GM20431 (cell line): ENCODE measurements around the gene TMEM35A.
"Not testable (repeated sequence)": the region's sequence is repeated elsewhere in the genome, so short reads cannot be mapped to it uniquely, and the experiment has no call there.

ENCODE experiments used
- in situ Hi-C: fragments of 300-500 bp; cut with MseI, MboI; formaldehyde crosslinking; loops from one replicate; pipeline ENCODE4 v1.15.0; 2020; ENCODE audit warnings: low sequenced_read_pairs; ENCODE audit not compliant: unreplicated experiment

Gene TMEM35A, protein sequence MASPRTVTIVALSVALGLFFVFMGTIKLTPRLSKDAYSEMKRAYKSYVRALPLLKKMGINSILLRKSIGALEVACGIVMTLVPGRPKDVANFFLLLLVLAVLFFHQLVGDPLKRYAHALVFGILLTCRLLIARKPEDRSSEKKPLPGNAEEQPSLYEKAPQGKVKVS

DNA sequence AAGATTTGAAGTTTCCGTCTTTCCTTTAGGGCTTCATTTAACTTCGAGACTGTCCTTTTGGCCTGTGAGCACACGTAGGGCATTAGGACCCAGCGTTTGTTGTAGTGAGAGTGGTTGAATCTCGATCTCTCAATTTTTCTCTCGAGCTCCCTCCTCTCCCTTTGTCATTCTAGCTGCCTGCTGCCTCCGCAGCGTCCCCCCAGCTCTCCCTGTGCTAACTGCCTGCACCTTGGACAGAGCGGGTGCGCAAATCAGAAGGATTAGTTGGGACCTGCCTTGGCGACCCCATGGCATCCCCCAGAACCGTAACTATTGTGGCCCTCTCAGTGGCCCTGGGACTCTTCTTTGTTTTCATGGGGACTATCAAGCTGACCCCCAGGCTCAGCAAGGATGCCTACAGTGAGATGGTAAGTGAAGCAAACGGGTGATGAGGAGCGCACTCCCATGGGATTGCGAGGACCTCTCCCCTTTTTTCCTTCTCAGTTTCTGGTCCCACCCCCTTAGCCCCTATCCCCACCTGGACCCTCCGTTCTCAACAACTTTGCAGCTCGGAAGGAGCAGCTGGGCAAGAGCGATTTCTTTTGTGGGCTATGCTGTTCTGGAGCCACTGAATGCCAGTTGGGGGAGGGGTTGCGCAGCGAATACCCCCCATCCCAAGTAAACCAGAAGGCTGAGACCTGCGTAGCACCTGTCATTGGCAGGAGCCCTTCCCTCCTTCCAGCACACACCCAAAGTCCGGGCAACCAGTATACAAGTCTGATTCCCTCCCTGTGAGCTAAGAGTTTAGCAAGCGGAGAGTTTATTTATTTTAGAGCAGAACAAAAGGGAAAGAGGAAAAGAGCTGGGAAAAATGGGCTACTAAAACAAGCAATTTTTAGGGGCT, at the start of gene TMEM35A:
Gene TMEM35A, plus strand, starts transcription at position 164 of the 883 bp plus-strand sequence. Its CDS starts 124 bp downstream, at position 288.
- in situ Hi-C loops: no loop called here

DNA sequence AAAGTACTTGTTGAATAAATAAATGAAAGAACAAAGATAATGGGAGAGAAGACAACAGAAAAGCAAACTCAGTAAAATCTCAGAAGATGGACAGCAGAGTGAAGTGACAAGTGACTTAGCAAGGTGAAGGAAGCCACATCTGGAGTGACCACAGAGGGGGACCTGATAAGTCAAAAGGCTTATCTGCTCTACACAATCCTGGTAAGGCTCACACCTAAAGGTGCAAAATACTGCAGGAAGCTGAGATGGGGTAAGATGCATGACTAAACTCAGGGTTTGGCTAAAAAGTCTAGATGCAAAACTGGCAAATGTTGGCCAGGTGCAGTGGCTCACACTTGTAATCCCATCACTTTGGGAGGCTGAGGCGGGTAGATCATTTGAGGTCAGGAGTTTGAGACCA, 49.0 kb upstream of the TMEM35A start:
- in situ Hi-C loops: no loop called here

DNA sequence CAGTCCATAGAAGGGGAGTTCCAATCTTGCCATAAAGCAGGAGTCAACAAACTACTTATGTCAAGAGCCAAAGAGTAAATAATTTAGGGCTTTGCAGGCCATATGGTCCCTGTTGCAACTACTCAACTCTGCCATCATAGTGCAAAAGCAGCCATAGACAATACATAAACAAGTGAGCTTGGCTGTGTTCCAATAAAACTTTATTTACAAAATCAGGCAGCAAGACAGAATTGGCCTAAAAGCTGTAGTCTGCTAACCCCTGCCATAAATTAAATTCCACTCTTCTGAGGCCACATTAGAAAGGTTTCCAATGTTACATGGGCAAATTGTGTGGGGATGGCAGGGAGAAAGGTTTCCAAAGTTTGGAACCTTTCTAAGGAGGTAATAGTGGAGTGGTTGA, 41.4 kb upstream of the TMEM35A start:
- in situ Hi-C loops: no loop called here

DNA sequence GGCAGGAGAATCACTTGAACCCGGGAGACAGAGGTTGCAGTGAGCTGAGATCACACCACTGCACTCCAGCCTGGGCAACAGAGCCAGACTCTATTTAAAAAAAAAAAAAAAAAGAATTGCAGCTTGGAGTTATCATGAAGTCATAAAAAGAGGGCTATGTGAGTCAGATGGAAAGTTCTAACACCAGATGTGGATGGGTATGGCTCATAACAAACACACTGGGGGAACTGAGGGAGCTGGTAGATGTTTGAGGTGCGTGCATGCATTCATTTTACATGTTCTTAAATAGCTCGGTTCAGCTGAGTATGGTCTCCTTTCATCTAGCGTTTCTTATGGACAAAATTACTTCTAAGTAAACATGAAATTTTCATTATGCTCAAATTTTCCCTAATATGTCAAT, 38.5 kb upstream of the TMEM35A start:
- in situ Hi-C loops: no loop called here

DNA sequence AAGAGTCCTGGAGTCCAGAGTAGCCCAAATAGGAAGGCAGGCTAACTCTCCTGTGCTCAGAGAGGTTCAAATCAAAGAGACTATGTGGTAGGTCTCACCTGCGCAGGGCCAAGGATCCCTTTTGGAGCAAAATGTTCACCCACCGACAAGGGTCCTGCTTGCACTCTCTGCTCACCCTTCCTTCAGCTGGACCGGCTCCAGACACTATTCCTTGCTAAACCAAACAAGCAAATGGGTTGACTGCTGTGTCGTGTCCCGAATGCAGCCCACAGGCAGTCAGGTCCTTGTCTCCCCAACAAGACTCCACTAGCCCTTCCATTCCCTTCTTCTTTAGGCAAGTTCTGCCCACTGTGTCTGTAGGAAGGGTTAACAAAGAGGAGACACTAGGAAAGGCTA, 27.5 kb upstream of the TMEM35A start:
- in situ Hi-C loops: no loop called here

DNA sequence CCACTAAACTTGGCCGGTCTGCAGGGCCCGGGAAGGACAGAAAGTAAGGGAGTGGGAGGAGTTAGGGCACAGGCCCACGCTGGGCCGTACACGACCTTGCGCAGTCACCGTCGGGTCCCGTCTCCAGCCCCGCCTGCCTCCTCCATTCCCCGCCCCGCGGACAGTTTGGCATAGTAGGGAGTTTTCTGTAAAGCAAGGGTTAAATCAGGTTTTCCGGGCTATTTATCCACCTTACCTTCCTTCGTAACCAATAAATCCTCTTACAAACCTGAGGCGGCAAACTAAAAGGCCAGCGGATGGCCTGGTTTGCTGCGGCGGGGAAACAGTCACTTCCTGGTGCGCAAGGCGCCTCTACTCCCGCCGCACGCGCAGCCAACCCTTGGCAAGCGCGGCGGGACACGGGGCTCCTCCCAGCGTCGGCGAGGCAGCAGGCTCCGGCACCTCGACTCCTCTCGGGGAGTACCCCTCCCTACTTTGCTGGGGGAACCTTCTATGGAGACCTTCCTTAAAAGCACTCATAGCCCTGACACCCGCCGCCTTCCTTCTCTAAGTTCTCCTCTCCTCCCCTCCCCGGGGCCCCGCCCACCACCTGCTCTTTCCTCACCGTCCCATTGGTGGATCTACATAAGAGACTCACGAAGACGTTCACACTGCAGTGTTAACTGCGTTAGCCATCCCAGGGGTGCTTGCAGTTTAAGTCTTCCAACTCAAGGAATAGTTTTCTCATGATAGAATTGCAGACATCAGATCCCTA, 27.0 kb upstream of the TMEM35A start, which contains the start of gene TRMT2B:
Gene TRMT2B, minus strand, starts transcription at position 563 of the 754 bp plus-strand sequence. CDS start 9,822 bp downstream, outside the sequence.
- in situ Hi-C loops: no loop called here

DNA sequence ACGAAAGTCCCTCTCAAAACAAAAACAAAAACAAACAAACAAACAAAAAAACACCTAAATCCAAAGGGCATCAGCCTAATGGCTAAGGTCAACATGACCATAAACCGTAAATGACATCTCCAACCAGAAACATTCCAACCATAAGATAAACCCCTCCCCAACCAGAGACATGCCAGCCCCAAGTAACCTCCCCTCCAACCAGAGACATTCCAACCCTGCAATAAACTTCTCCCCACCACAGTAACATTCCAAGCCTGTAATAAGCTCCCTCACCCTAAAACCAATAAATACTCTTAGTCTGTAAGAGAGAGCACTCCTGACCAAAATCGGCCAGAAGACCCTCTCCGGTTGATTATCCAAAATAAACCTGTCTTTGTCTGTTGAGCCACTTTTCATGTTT, 22.1 kb upstream of the TMEM35A start:
- in situ Hi-C loops: not testable (repeated sequence)

DNA sequence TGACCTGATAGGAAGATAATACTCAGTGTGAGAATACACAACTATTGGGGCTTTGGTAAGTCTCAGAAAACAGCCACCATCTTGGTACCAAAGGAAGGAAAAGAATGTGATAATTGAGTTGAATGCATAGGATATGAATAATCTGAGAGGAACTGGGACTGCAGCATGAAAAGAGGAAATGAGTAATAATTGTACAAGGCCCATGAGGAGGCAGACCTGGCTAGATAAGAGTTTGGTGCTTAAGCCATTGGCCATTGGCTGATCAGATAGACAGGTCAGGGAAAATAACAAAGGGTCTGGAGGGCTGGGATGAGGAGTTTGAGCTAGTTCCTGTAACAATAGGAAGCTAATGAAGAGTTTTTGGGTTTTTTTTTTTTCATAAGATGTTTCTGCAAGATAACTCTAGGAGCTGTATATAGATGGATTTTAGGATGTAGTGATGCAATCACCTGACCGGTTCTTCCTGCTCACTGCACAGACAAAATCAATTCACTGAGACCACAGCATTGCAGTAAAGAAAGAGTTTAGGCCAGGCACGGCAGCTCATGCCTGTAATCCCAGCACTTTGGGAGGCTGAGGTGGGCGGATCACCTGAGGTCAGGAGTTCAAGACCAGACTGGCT, 21.5 kb upstream of the TMEM35A start:
- in situ Hi-C loops: no loop called here

DNA sequence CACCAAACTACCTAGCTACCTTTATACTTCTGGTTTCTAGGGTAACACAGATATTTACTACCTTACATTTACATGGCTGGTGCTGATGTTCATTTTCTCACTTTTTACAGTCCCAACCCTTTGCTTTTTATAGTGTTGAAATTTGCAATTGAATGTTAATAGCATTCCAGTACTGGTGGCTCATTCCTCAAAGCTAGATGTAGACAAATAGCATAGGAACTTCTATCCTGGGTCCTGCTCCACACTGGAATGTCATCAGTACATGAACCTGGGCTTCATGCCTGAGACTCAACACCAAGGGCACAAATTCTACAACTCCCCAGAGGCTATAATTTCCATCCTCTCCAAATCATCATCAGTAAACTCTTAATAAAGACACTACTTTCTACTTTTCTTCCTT, 16.5 kb upstream of the TMEM35A start:
- in situ Hi-C loops: no loop called here

DNA sequence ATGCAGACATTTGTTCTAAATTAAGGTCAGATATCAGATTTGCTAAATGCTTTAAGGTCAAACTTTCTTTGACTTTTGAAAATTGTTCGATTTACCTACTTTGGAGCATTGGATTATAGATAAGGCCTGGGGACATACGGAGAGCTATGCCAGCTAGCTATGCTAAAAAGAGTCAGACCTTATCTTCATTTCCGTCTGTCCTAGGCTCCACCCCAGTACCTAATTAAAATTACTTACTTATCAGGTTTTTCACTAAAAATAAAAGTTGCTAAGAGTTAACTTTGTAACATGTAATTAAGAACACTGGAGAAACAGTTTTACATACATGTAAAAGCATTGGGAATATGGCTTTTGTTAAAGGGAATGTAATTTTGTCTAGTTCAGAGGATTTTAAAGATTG, 7.1 kb upstream of the TMEM35A start:
- in situ Hi-C loops: no loop called here

DNA sequence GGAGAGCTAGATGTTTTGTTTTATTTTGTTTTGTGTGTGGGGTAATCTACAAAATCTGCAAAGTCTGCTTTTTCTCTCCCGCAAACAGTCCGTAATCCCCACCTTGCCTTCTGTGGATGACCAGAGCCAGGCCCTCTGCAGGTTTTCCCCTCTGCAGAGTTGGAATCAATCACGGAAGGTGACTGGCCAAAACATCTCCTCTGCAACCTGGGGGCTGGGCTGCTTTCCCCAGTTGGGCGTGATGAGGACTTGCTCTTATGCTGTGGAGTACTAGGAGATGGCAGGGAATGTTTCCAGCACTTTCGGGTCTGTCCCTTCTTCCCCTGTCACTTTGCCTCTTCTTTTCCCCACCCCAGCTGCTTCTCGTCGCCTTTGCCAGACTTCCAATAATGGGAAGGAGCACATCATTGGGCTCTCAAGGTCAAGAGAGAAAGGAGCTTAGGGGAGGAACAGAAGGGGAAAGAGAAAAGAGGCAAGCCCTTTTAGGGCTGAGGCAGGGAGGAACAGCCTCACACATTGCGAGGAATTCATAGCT, 1.1 kb downstream of the TMEM35A start:
- in situ Hi-C loops: no loop called here

DNA sequence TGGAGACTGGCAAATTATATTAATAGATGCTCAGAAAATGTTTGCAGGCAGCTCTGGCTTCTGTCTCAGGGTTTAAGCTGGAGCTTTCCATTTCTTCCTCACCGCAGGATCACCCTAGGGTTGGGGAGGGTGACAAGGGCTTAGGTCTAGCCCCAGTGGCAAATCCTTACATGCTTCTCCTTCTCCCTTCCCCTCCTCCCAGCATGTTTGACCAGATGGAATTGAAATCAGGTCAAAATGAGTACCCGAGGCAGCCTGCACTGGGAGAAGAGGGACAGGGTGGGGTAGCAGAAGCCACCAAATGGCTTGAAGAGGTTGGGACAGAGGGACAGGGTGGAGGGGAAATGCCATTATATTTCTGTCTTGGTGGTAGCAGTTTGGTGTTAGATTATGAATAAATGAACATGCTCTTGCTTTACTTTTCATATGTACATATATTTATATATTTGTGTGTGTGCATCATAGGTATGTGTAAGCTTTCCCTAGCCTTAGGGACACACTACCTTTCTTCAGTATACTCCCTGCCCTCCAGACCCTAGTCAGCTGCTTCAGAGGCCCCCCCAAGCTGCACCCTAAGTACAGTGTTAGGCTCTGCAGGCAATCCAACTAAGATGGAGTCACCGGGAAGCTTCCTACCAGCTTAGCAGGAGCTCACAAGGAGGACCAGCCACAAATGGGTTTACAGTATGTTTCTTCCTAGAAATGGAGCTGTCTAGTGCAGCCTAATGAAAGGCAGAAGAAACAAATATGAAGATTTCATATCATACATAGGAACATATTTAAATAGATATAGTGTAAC, 1.8 kb downstream of the TMEM35A start:
- in situ Hi-C loops: no loop called here

DNA sequence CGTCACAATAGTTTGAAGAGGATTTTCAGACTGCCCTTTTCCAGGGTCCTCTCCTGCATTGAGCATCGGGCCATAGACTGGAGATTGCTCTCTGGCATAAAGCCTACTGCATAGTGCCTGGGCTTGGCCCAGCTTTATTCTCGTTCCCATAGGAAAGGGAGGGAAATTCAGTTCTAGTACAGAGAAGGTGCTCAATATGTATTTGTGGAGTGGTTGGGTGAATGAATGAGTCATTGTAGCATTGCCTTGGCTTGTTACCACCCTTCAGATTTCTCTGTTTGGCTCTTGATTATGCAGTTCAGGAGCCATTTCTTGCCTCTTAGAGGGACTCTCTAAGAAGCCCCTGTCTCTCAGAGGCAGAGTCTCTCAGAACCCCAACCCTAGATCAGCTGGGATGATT, 2.6 kb downstream of the TMEM35A start:
- in situ Hi-C loops: no loop called here

DNA sequence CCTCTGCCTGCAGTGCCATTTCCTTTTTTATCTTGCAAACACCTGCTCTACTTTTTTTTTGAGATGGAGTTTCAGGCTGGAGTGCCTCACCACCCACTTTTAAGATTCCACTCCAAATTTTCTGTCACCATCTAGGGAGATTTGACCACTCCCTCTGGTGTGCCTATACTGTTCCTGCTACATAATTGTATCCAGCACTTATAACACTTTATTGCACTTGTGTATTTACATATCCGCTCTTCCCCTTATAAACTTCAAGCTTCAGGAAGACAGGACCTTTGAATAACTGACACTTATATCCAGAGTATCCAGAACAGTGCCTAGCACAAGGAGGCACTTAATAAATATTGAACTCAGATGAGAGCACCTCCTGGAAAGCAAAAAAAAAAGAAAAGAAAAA, 13.1 kb downstream of the TMEM35A start:
- in situ Hi-C loops: no loop called here

DNA sequence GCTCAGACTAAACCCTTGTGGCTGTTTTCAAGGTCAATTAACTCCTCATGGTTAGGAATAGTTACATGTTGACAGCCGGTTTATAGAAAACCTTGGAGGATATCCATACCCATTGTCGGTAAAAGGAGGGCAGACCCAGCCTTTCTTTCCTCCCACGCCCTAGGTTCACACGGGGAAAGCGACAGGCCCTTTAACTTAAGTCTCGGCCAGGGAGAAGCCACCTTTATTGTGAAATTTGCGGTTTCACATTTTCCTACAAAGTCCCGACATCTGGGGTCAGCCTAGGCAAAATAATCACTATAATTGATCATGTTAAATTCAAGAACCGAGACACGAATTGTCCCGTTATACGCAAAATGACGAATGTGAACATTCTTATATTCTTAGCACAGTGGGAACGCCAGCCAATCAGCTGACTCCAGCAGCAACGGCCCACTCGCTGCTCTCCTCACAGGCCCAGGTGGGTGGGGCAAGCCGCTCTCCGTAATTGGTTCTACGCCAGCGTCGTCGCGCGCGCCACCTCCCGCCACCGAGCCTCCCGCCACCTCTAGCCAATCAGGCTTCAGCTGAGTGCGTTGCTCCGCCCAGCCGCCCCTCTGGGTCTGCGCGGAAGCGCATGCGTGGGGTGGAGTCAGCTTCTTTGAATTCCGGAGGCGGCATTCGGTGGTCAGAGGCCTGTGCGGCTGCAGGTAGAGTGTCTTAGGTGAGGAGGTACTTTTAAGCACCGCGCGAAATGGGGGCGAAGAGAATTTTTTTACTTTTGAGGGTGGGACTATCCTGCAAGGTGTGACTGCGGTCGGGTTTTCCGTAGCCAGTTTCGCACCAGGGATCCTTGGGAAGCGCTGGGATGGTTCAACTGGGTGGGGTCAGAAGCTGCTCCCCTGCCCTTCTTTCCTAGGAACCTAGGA, 19.1 kb downstream of the TMEM35A start, which contains the start of gene CENPI:
Gene CENPI, plus strand, starts transcription at position 659 of the 908 bp plus-strand sequence. CDS start 2,867 bp downstream, outside the sequence.
- in situ Hi-C loops: no loop called here

DNA sequence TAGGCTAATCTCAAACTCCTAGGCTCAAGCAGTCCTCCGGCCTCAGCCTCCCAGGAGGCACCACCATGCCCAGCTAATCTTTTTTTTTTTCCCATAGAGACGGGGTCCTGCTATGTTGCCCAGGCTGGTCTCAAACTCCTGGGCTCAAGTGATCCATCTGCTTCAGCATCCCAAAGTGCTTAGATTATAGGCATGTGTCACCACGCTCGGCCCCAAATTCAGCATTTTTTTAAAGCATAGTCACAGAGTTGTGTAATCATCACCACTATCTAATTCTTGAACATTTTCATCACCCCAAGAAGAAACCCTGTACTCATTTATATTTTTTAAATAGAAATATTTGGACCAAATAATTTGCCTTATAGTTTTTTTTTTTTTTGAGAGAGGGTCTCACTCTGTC, 29.6 kb downstream of the TMEM35A start:
- in situ Hi-C loops: no loop called here

DNA sequence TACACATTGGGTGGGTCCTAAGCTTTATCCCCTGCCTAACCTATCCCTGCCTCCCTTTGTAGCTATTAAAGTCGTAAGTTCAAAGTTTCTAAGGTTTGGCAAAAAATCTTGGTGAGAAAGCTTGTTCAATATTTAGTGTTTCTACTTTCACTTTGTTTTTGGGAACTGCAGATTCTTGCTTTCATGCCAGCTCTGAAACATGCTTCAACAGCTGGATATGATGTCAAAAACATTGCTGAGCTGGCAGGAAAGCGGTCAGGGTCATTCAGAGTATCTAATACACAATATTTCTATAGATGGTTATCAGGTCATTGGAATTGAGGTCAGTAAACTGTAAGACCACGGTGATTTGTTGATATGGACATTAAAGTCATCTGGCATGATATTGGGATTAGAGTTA, 39.0 kb downstream of the TMEM35A start:
- in situ Hi-C loops: no loop called here

DNA sequence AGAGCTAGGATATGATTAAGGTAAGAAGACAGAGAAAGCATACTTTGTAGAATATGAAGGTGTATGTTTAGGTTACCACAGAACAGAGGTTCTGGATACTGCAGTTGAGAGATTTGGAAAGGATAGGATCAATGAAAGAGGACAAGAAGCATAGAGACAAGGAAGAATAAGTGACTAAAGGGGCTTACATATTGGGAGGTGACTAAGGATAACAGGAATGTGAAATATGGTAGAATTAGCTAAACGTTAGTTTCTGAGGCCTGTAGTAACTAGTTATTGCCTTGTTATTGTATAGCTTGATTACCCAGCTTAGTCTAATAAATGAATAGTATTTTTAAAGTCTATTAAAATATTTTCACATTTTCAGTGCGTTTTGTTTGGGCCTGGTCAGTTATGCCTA, 57.6 kb downstream of the TMEM35A start:
- in situ Hi-C loops: no loop called here
